NCI-H1105 (cell line): Measurements from ENCODE around the gene ARL6IP6.

Experiments used
- DNase-seq: peaks from one replicate; lab custom pipeline; 2025; lab: John Stamatoyannopoulos, UW

The ARL6IP6 gene

GRCh38 chr2:152718076-152718908 is at the start of gene ARL6IP6:
Gene ARL6IP6 (plus strand): TSS chr2:152718620. CDS start chr2:152718625, 5 bp downstream.
- DNase-seq = peak; percentile 84

- no peak for DNase-seq
Measured at GRCh38 chr2:152674334-152674733, 44.1 kb upstream of the ARL6IP6 start.

- no peak for DNase-seq
Measured at GRCh38 chr2:152676461-152676860, 42.0 kb upstream of the ARL6IP6 start.

- DNase-seq = no peak
Measured at GRCh38 chr2:152678808-152679207, 39.6 kb upstream of the ARL6IP6 start.

GRCh38 chr2:152682663-152683062 is 35.8 kb upstream of the ARL6IP6 start:
- DNase-seq = no peak

- DNase-seq = no peak
Measured at GRCh38 chr2:152683400-152683799, 35.0 kb upstream of the ARL6IP6 start.

GRCh38 chr2:152686321-152686720 is 32.1 kb upstream of the ARL6IP6 start:
- no peak for DNase-seq

- no peak for DNase-seq
Measured at GRCh38 chr2:152693033-152693432, 25.4 kb upstream of the ARL6IP6 start.

- no peak for DNase-seq
Measured at GRCh38 chr2:152694161-152694661, 24.2 kb upstream of the ARL6IP6 start.

GRCh38 chr2:152695763-152696162 is 22.7 kb upstream of the ARL6IP6 start:
- DNase-seq = no peak

GRCh38 chr2:152696476-152696875 is 21.9 kb upstream of the ARL6IP6 start:
- DNase-seq = no peak

GRCh38 chr2:152701198-152701597 is 17.2 kb upstream of the ARL6IP6 start:
- DNase-seq = no peak

GRCh38 chr2:152706477-152707021 is 11.9 kb upstream of the ARL6IP6 start:
- DNase-seq = no peak

- DNase-seq = no peak
Measured at GRCh38 chr2:152708742-152709141, 9.7 kb upstream of the ARL6IP6 start.

- DNase-seq = no peak
Measured at GRCh38 chr2:152710713-152711112, 7.7 kb upstream of the ARL6IP6 start.

GRCh38 chr2:152715112-152715511 is 3.3 kb upstream of the ARL6IP6 start:
- DNase-seq = no peak

GRCh38 chr2:152715854-152716428 is 2.5 kb upstream of the ARL6IP6 start:
- no peak for DNase-seq

GRCh38 chr2:152716805-152717227 is 1.6 kb upstream of the ARL6IP6 start:
- no peak for DNase-seq

- peak; percentile 96 for DNase-seq
Measured at GRCh38 chr2:152717228-152718075, 968 bp upstream of the ARL6IP6 start, which contains the start of gene PRPF40A. Gene PRPF40A (minus strand): TSS chr2:152717461. CDS start chr2:152717439, 22 bp downstream.

GRCh38 chr2:152718909-152719645 is 657 bp downstream of the ARL6IP6 start:
- DNase-seq = peak; percentile 48

GRCh38 chr2:152720794-152721193 is 2.4 kb downstream of the ARL6IP6 start:
- no peak for DNase-seq
